Fibroblast of villous mesenchyme (primary cell): Measurements from ENCODE around the gene LMBRD2. TPM values are rescaled to one million over a fixed set of nuclear protein-coding genes. Genes with fewer than 3 reads are reported as not detected.

Experiments
- DNase-seq: peaks from one replicate; pipeline ENCODE4 v3.0.0-alpha.2; 2010; ENCODE audit warnings: low read depth
- H3K4me3 ChIP-seq: 2 replicates; pipeline ENCODE4 v1.5.1; 2011; ENCODE audit warnings: low read depth, mild to moderate bottlenecking, low read length
- total RNA-seq: library from RNA; depleted of rRNA; stranded (reverse); fragments of >200 nt; gene quantifications from 2 replicates; pipeline ENCODE4 v1.2.3, GENCODE V29; 2012
- TF ChIP-seq, protein P1 (sequence below): IDR thresholded peaks from 2 replicates; pipeline ENCODE4 v1.5.1; 2012; ENCODE audit warnings: low read depth, mild to moderate bottlenecking, low read length; ENCODE audit not compliant: insufficient read depth

The LMBRD2 gene
- total RNA-seq, 1 donor: 23.7 TPM

DNA sequence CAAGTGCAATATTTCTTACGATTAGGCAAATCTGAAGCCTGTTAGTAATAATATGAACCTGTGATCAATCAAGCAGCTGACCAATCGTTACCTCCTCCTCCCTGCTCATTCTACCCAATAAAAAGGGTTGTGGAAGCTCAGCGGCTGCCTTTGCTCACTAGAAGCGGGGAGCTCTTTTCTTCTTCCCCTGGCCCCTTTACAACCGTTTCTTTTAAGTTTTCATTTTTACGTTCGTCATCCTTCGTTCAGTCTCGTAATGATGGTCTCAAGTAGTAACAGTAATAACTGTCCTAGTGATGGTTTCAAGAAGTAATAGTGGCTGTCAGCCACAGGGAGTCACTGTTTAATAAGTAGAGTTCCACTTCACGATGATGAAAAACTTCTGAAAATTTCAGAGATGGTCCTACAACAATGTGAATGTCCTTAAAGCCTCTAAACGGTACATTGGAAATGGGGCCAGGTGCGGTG, 91.2 kb downstream of the LMBRD2 start:
- no peak overlapping the region for H3K4me3 ChIP-seq
- peak; percentile 33 for DNase-seq
- TF ChIP-seq, protein P1, sequence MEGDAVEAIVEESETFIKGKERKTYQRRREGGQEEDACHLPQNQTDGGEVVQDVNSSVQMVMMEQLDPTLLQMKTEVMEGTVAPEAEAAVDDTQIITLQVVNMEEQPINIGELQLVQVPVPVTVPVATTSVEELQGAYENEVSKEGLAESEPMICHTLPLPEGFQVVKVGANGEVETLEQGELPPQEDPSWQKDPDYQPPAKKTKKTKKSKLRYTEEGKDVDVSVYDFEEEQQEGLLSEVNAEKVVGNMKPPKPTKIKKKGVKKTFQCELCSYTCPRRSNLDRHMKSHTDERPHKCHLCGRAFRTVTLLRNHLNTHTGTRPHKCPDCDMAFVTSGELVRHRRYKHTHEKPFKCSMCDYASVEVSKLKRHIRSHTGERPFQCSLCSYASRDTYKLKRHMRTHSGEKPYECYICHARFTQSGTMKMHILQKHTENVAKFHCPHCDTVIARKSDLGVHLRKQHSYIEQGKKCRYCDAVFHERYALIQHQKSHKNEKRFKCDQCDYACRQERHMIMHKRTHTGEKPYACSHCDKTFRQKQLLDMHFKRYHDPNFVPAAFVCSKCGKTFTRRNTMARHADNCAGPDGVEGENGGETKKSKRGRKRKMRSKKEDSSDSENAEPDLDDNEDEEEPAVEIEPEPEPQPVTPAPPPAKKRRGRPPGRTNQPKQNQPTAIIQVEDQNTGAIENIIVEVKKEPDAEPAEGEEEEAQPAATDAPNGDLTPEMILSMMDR: peak; percentile 41

DNA sequence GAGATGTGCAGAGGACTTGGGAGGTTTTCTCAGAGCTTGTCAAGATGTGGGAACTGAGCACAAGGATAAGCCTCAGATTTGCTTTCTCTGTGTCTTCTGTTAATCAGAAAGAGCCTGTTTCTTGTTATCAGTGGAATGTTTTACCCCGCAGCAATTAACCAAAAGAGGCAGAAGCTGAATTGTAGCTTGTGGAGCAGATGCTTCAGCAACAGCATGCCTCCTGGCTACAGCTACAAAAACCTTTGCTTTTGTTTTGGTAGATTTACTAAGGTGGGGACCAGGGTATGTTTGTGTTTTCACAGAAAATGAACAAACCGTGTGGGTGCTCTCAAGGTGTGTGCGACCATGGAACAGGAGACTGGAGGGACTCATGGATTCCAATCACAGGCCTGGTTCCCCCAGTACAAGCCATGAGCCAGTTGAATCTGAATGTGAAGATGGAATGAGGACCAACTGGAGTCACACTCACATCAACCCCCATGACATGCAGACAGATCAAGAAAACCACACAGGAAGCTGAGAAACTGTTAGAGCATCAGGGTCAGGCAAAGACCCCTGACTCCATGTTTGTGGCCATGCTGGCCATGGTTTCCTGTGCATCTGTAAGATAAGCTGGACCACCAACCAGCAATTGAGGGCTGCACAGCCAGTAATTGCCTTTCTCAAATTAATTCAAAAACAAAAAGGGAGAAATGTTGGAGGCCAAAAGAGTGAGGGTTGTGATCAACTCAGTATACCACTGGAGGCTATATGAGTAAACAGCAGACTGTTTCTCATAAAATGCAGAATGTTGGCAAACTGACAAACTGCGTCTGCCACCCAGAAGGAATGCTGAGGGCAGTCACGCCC, 91.9 kb downstream of the LMBRD2 start:
- peak; percentile 35 for DNase-seq
- no peak overlapping the region for H3K4me3 ChIP-seq
- TF ChIP-seq, protein P1: no peak

- TF ChIP-seq, protein P1: no peak
- H3K4me3 ChIP-seq: no peak overlapping the region
- DNase-seq: no peak
Observed at GRCh38 chr5:36058776-36059175, 92.9 kb downstream of the LMBRD2 start.

DNA sequence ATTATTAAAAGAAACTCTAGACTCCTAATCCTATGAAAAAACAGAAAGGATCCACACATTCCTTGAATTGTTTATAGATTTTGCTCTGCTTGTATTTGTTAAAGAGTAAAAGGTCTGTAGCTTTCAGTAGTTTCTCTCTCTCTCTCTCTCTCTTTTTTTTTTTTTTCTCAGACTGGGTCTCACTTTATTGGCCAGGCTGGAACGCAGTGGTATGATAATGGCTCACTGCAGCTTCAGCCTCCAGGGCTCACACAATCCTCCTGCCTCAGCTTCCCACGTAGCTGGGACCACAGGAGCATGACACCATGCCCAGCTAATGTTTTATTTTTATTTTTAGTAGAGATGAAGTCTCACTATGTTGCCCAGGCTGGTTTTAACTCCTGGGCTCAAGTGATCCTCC, 94.3 kb downstream of the LMBRD2 start:
- no peak overlapping the region for H3K4me3 ChIP-seq
- TF ChIP-seq, protein P1: no peak
- DNase-seq: no peak

DNA sequence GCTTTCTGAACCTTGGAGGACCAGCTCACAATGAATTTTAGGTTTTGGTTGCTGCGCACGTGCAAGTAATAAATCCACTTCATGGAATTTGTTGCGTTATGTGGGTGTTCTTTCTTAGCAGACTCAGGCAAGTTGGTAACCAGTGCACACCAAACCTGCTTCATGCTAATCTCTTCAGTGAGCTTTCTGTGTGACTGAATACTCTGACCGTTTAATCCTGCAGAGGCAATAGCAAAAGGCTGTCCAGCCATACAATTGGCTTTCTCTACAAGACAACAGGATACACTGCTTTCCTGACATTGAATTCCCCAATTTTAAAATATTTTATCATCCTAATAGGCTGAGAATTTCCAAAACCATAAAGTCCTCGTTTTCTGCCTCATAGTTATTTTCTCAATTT, 95.3 kb downstream of the LMBRD2 start:
- no peak for DNase-seq
- TF ChIP-seq, protein P1: no peak
- no peak overlapping the region for H3K4me3 ChIP-seq

GRCh38 chr5:36055984-36056383, 95.7 kb downstream of the LMBRD2 start:
- TF ChIP-seq, protein P1: no peak
- DNase-seq: no peak
- no peak overlapping the region for H3K4me3 ChIP-seq
